Hippocampal formation (tissue), 2 donors: ENCODE measurements around the gene PBX4.

ENCODE experiments used
- DNase-seq, 2 donors: peaks; one replicate each; lab custom pipeline; 2025; lab: John Stamatoyannopoulos, UW

The PBX4 gene

GRCh38 chr19:19649155-19649554 lies 30.7 kb upstream of the PBX4 start:
- DNase-seq = no peak

GRCh38 chr19:19647037-19647835 lies 28.7 kb upstream of the PBX4 start:
- no peak for DNase-seq

GRCh38 chr19:19645233-19645870 lies 26.9 kb upstream of the PBX4 start:
- no peak for DNase-seq

GRCh38 chr19:19644054-19644388 lies 25.5 kb upstream of the PBX4 start:
- DNase-seq = no peak

GRCh38 chr19:19643158-19644053 lies 24.9 kb upstream of the PBX4 start, which contains the start of gene GMIP:
Gene GMIP, minus strand, starts transcription at chr19:19643657. Its CDS starts 128 bp downstream, at chr19:19643529.
- DNase-seq = peak in 1 of 2 donors; percentile 60

- no peak for DNase-seq
These were observed 24.1 kb upstream of the PBX4 start for GRCh38 chr19:19642506-19643157.

- no peak for DNase-seq
These were observed 19.2 kb upstream of the PBX4 start for GRCh38 chr19:19637523-19638251.

GRCh38 chr19:19637186-19637522 lies 18.7 kb upstream of the PBX4 start:
- DNase-seq = no peak

GRCh38 chr19:19636573-19637185 lies 18.2 kb upstream of the PBX4 start:
- DNase-seq = no peak

- no peak for DNase-seq
These were observed 16.8 kb upstream of the PBX4 start for GRCh38 chr19:19635313-19635702.

- DNase-seq = no peak
These were observed 16.2 kb upstream of the PBX4 start for GRCh38 chr19:19634516-19635312.

GRCh38 chr19:19633711-19634515 lies 15.4 kb upstream of the PBX4 start:
- no peak for DNase-seq

GRCh38 chr19:19632661-19633060 lies 14.2 kb upstream of the PBX4 start:
- DNase-seq = no peak

- no peak for DNase-seq
These were observed 12.9 kb upstream of the PBX4 start for GRCh38 chr19:19631346-19631745.

GRCh38 chr19:19630426-19630825 lies 11.9 kb upstream of the PBX4 start:
- DNase-seq = no peak

GRCh38 chr19:19630062-19630414 lies 11.6 kb upstream of the PBX4 start:
- DNase-seq = no peak

GRCh38 chr19:19628501-19629134 lies 10.1 kb upstream of the PBX4 start:
- no peak for DNase-seq

GRCh38 chr19:19627621-19628500 lies 9.4 kb upstream of the PBX4 start, which contains the start of gene LPAR2:
Gene LPAR2, minus strand, starts transcription at chr19:19628220. Its CDS starts 945 bp downstream, at chr19:19627275.
- no peak for DNase-seq
